Fibroblast of skin of right biceps (primary cell): ENCODE results near the gene HPCAL4.

ENCODE experiments used
- DNase-seq: peaks from one replicate; pipeline ENCODE4 v3.0.0-alpha.2; 2013

Gene HPCAL4

GRCh38 chr1:39647247-39647646, 44.0 kb downstream of the HPCAL4 start:
- no peak for DNase-seq

- peak; percentile 62 for DNase-seq
Observed at GRCh38 chr1:39646232-39647081, 44.8 kb downstream of the HPCAL4 start.

GRCh38 chr1:39645411-39646043, 45.7 kb downstream of the HPCAL4 start:
- DNase-seq: no peak

- DNase-seq: no peak
Observed at GRCh38 chr1:39643705-39644104, 47.5 kb downstream of the HPCAL4 start.

GRCh38 chr1:39642796-39643195, 48.4 kb downstream of the HPCAL4 start:
- DNase-seq: peak; percentile 33

GRCh38 chr1:39640861-39641260, 50.4 kb downstream of the HPCAL4 start:
- DNase-seq: no peak

- DNase-seq: peak; percentile 24
Observed at GRCh38 chr1:39639305-39640130, 51.7 kb downstream of the HPCAL4 start, which contains the start of gene HEYL. TSS of gene HEYL (minus strand) at chr1:39639643. CDS start at chr1:39639625, 18 bp downstream.

GRCh38 chr1:39638965-39639304, 52.3 kb downstream of the HPCAL4 start:
- DNase-seq: no peak

GRCh38 chr1:39637361-39637760, 53.9 kb downstream of the HPCAL4 start:
- no peak for DNase-seq

GRCh38 chr1:39635871-39636210, 55.4 kb downstream of the HPCAL4 start:
- no peak for DNase-seq

- DNase-seq: no peak
Observed at GRCh38 chr1:39635205-39635870, 55.9 kb downstream of the HPCAL4 start.

- DNase-seq: no peak
Observed at GRCh38 chr1:39633422-39633821, 57.8 kb downstream of the HPCAL4 start.

GRCh38 chr1:39632682-39633417, 58.4 kb downstream of the HPCAL4 start:
- peak; percentile 28 for DNase-seq

- no peak for DNase-seq
Observed at GRCh38 chr1:39632323-39632681, 58.9 kb downstream of the HPCAL4 start.

GRCh38 chr1:39631361-39632322, 59.6 kb downstream of the HPCAL4 start:
- no peak for DNase-seq

- DNase-seq: no peak
Observed at GRCh38 chr1:39628807-39629350, 62.4 kb downstream of the HPCAL4 start.
